ENCODE data around the gene LAMC3.
"Not testable (repeated sequence)": the region's sequence is repeated elsewhere in the genome, so short reads cannot be mapped to it uniquely, and the experiment has no call there.

The LAMC3 gene

GRCh38 chr9:130999245-130999623, 9.7 kb upstream of the LAMC3 start:
- WGBS (ENCODE audit: extremely low coverage, insufficient coverage, low lambda C conversion rate), result no CpG with 5 or more reads among the region's 3 CpGs
- Histone ChIP-seq H4K8ac (ENCODE audit: low read depth, low read length) (no peak overlapping the region), H2AK5ac (ENCODE audit: low read length) (no peak overlapping the region), H3K4me2 (ENCODE audit: low read length) (no peak overlapping the region), H2BK120ac (ENCODE audit: low read depth, low read length) (no peak overlapping the region), H3K56ac (ENCODE audit: low read length) (no peak overlapping the region), H3K27me3 (ENCODE audit: insufficient read depth, low read length, poor library complexity) (no peaks in the 10 kb centered on the region), H3K4me3 (ENCODE audit: low read length) (no peak overlapping the region), H3K18ac (ENCODE audit: low read length) (no peak overlapping the region), H3K9ac (ENCODE audit: low read length) (no peak overlapping the region), H4K5ac (ENCODE audit: low read length) (no peak overlapping the region), H3K4ac (ENCODE audit: low read depth, low read length) (no peak overlapping the region), H2BK15ac (replicated peaks; ENCODE audit: low read depth) (no peak overlapping the region), H3K79me1 (ENCODE audit: low read length) (no peaks in the 10 kb centered on the region), H3K4me1 (ENCODE audit: control insufficient read depth, low read depth, low read length) (peaks cover 8% of the 10 kb centered on the region), H3K79me2 (ENCODE audit: control insufficient read depth, insufficient read depth, low read length) (no peaks in the 10 kb centered on the region), H2BK5ac (ENCODE audit: low read length) (no peak overlapping the region), H3K27ac (ENCODE audit: low read depth, low read length) (no peak overlapping the region), H3K36me3 (ENCODE audit: control insufficient read depth, insufficient read depth, low read length) (no peaks in the 10 kb centered on the region), H3K23ac (ENCODE audit: low read length) (no peak overlapping the region)
- no peak for DNase-seq

GRCh38 chr9:131000526-131000925, 8.4 kb upstream of the LAMC3 start:
- not testable (repeated sequence) for H4K5ac ChIP-seq (ENCODE audit: low read length); H3K36me3 ChIP-seq (ENCODE audit: control insufficient read depth, insufficient read depth, low read length); H3K23ac ChIP-seq (ENCODE audit: low read length); H3K79me1 ChIP-seq (ENCODE audit: low read length); H2BK15ac ChIP-seq (replicated peaks; ENCODE audit: low read depth); H3K4me2 ChIP-seq (ENCODE audit: low read length); H3K79me2 ChIP-seq (ENCODE audit: control insufficient read depth, insufficient read depth, low read length); H3K4me3 ChIP-seq (ENCODE audit: low read length); H2AK5ac ChIP-seq (ENCODE audit: low read length); H3K18ac ChIP-seq (ENCODE audit: low read length); H3K9ac ChIP-seq (ENCODE audit: low read length); H3K56ac ChIP-seq (ENCODE audit: low read length); DNase-seq; H3K27ac ChIP-seq (ENCODE audit: low read depth, low read length); H2BK5ac ChIP-seq (ENCODE audit: low read length); H2BK120ac ChIP-seq (ENCODE audit: low read depth, low read length); H4K8ac ChIP-seq (ENCODE audit: low read depth, low read length); H3K4ac ChIP-seq (ENCODE audit: low read depth, low read length); H3K27me3 ChIP-seq (ENCODE audit: insufficient read depth, low read length, poor library complexity); H3K4me1 ChIP-seq (ENCODE audit: control insufficient read depth, low read depth, low read length)
- WGBS (ENCODE audit: extremely low coverage, insufficient coverage, low lambda C conversion rate), result no CpG with 5 or more reads among the region's 9 CpGs

- no peak overlapping the region for H3K18ac ChIP-seq (ENCODE audit: low read length)
- no peak overlapping the region for H3K23ac ChIP-seq (ENCODE audit: low read length)
- DNase-seq, result no peak
- H3K4ac ChIP-seq (ENCODE audit: low read depth, low read length), result no peak overlapping the region
- no peak overlapping the region for H4K5ac ChIP-seq (ENCODE audit: low read length)
- no peaks in the 10 kb centered on the region for H3K27me3 ChIP-seq (ENCODE audit: insufficient read depth, low read length, poor library complexity)
- H2BK120ac ChIP-seq (ENCODE audit: low read depth, low read length), result no peak overlapping the region
- H3K4me1 ChIP-seq (ENCODE audit: control insufficient read depth, low read depth, low read length), result no peaks in the 10 kb centered on the region
- no peak overlapping the region for H3K56ac ChIP-seq (ENCODE audit: low read length)
- H3K36me3 ChIP-seq (ENCODE audit: control insufficient read depth, insufficient read depth, low read length), result no peaks in the 10 kb centered on the region
- no CpG with 5 or more reads among the region's 3 CpGs for WGBS (ENCODE audit: extremely low coverage, insufficient coverage, low lambda C conversion rate)
- H3K79me2 ChIP-seq (ENCODE audit: control insufficient read depth, insufficient read depth, low read length), result no peaks in the 10 kb centered on the region
- H3K9ac ChIP-seq (ENCODE audit: low read length), result no peak overlapping the region
- H2BK5ac ChIP-seq (ENCODE audit: low read length), result no peak overlapping the region
- no peak overlapping the region for H4K8ac ChIP-seq (ENCODE audit: low read depth, low read length)
- no peaks in the 10 kb centered on the region for H3K79me1 ChIP-seq (ENCODE audit: low read length)
- H3K4me3 ChIP-seq (ENCODE audit: low read length), result no peak overlapping the region
- no peak overlapping the region for H2AK5ac ChIP-seq (ENCODE audit: low read length)
- H3K4me2 ChIP-seq (ENCODE audit: low read length), result no peak overlapping the region
- no peak overlapping the region for H2BK15ac ChIP-seq (replicated peaks; ENCODE audit: low read depth)
- H3K27ac ChIP-seq (ENCODE audit: low read depth, low read length), result no peak overlapping the region
Observed at GRCh38 chr9:131001021-131001420, 8.0 kb upstream of the LAMC3 start.

- H3K4me1 ChIP-seq (ENCODE audit: control insufficient read depth, low read depth, low read length), result no peaks in the 10 kb centered on the region
- H2BK5ac ChIP-seq (ENCODE audit: low read length), result no peak overlapping the region
- H3K79me2 ChIP-seq (ENCODE audit: control insufficient read depth, insufficient read depth, low read length), result no peaks in the 10 kb centered on the region
- no peaks in the 10 kb centered on the region for H3K36me3 ChIP-seq (ENCODE audit: control insufficient read depth, insufficient read depth, low read length)
- H3K56ac ChIP-seq (ENCODE audit: low read length), result no peak overlapping the region
- no peak overlapping the region for H3K9ac ChIP-seq (ENCODE audit: low read length)
- DNase-seq, result no peak
- no peak overlapping the region for H3K18ac ChIP-seq (ENCODE audit: low read length)
- H3K4me3 ChIP-seq (ENCODE audit: low read length), result no peak overlapping the region
- no peak overlapping the region for H2BK120ac ChIP-seq (ENCODE audit: low read depth, low read length)
- H4K8ac ChIP-seq (ENCODE audit: low read depth, low read length), result no peak overlapping the region
- H3K79me1 ChIP-seq (ENCODE audit: low read length), result no peaks in the 10 kb centered on the region
- H2BK15ac ChIP-seq (replicated peaks; ENCODE audit: low read depth), result no peak overlapping the region
- no peak overlapping the region for H4K5ac ChIP-seq (ENCODE audit: low read length)
- no peaks in the 10 kb centered on the region for H3K27me3 ChIP-seq (ENCODE audit: insufficient read depth, low read length, poor library complexity)
- H3K23ac ChIP-seq (ENCODE audit: low read length), result no peak overlapping the region
- no peak overlapping the region for H2AK5ac ChIP-seq (ENCODE audit: low read length)
- no CpG with 5 or more reads among the region's 7 CpGs for WGBS (ENCODE audit: extremely low coverage, insufficient coverage, low lambda C conversion rate)
- no peak overlapping the region for H3K4me2 ChIP-seq (ENCODE audit: low read length)
- no peak overlapping the region for H3K4ac ChIP-seq (ENCODE audit: low read depth, low read length)
- no peak overlapping the region for H3K27ac ChIP-seq (ENCODE audit: low read depth, low read length)
Observed at GRCh38 chr9:131001990-131002389, 7.0 kb upstream of the LAMC3 start.

GRCh38 chr9:131006601-131007000, 2.4 kb upstream of the LAMC3 start:
- no peaks in the 10 kb centered on the region for H3K79me2 ChIP-seq (ENCODE audit: control insufficient read depth, insufficient read depth, low read length)
- no CpG with 5 or more reads among the region's 4 CpGs for WGBS (ENCODE audit: extremely low coverage, insufficient coverage, low lambda C conversion rate)
- H3K27ac ChIP-seq (ENCODE audit: low read depth, low read length), result no peak overlapping the region
- no peak overlapping the region for H4K8ac ChIP-seq (ENCODE audit: low read depth, low read length)
- H3K4me2 ChIP-seq (ENCODE audit: low read length), result no peak overlapping the region
- peaks cover 2% of the 10 kb centered on the region for H3K79me1 ChIP-seq (ENCODE audit: low read length)
- DNase-seq, result no peak
- H3K36me3 ChIP-seq (ENCODE audit: control insufficient read depth, insufficient read depth, low read length), result no peaks in the 10 kb centered on the region
- no peak overlapping the region for H3K4me3 ChIP-seq (ENCODE audit: low read length)
- H3K56ac ChIP-seq (ENCODE audit: low read length), result no peak overlapping the region
- no peak overlapping the region for H3K9ac ChIP-seq (ENCODE audit: low read length)
- H4K5ac ChIP-seq (ENCODE audit: low read length), result no peak overlapping the region
- no peak overlapping the region for H3K23ac ChIP-seq (ENCODE audit: low read length)
- no peak overlapping the region for H3K18ac ChIP-seq (ENCODE audit: low read length)
- H2BK15ac ChIP-seq (replicated peaks; ENCODE audit: low read depth), result no peak overlapping the region
- no peak overlapping the region for H3K4ac ChIP-seq (ENCODE audit: low read depth, low read length)
- H2AK5ac ChIP-seq (ENCODE audit: low read length), result no peak overlapping the region
- H3K27me3 ChIP-seq (ENCODE audit: insufficient read depth, low read length, poor library complexity), result no peaks in the 10 kb centered on the region
- H2BK120ac ChIP-seq (ENCODE audit: low read depth, low read length), result no peak overlapping the region
- no peak overlapping the region for H2BK5ac ChIP-seq (ENCODE audit: low read length)
- H3K4me1 ChIP-seq (ENCODE audit: control insufficient read depth, low read depth, low read length), result peaks cover 9% of the 10 kb centered on the region

GRCh38 chr9:131008086-131008485, 888 bp upstream of the LAMC3 start:
- H3K56ac ChIP-seq (ENCODE audit: low read length), result no peak overlapping the region
- H4K8ac ChIP-seq (ENCODE audit: low read depth, low read length), result no peak overlapping the region
- no peak overlapping the region for H2BK15ac ChIP-seq (replicated peaks; ENCODE audit: low read depth)
- DNase-seq, result no peak
- no peak overlapping the region for H2AK5ac ChIP-seq (ENCODE audit: low read length)
- peaks cover 2% of the 10 kb centered on the region for H3K79me1 ChIP-seq (ENCODE audit: low read length)
- H3K4me3 ChIP-seq (ENCODE audit: low read length), result no peak overlapping the region
- peaks cover 13% of the 10 kb centered on the region for H3K4me1 ChIP-seq (ENCODE audit: control insufficient read depth, low read depth, low read length)
- H4K5ac ChIP-seq (ENCODE audit: low read length), result no peak overlapping the region
- no peak overlapping the region for H3K27ac ChIP-seq (ENCODE audit: low read depth, low read length)
- no peak overlapping the region for H3K9ac ChIP-seq (ENCODE audit: low read length)
- no peak overlapping the region for H3K23ac ChIP-seq (ENCODE audit: low read length)
- no peaks in the 10 kb centered on the region for H3K79me2 ChIP-seq (ENCODE audit: control insufficient read depth, insufficient read depth, low read length)
- H2BK5ac ChIP-seq (ENCODE audit: low read length), result no peak overlapping the region
- H3K4ac ChIP-seq (ENCODE audit: low read depth, low read length), result no peak overlapping the region
- no peak overlapping the region for H3K18ac ChIP-seq (ENCODE audit: low read length)
- no peaks in the 10 kb centered on the region for H3K36me3 ChIP-seq (ENCODE audit: control insufficient read depth, insufficient read depth, low read length)
- H2BK120ac ChIP-seq (ENCODE audit: low read depth, low read length), result no peak overlapping the region
- H3K4me2 ChIP-seq (ENCODE audit: low read length), result no peak overlapping the region
- H3K27me3 ChIP-seq (ENCODE audit: insufficient read depth, low read length, poor library complexity), result no peaks in the 10 kb centered on the region
- WGBS (ENCODE audit: extremely low coverage, insufficient coverage, low lambda C conversion rate), result no CpG with 5 or more reads among the region's 11 CpGs
